Stimulated activated naive CD8-positive, alpha-beta T cell treated with anti-CD3 and anti-CD28 coated beads, Interleukin-15, Interleukin-2, amounts not matched to agents 100 ng/mL and 50 ng/mL, for 24 hours (primary cell): ENCODE results near the gene ATPAF1.

ENCODE experiments used
- H3K27ac Mint-ChIP-seq: one replicate; pipeline ENCODE4 v1.8.0; 2021; ENCODE audit warnings: mild to moderate bottlenecking, mixed read lengths
- H3K27me3 Mint-ChIP-seq: one replicate; pipeline ENCODE4 v1.8.0; 2021; ENCODE audit warnings: mixed read lengths
- H3K36me3 Mint-ChIP-seq: one replicate; pipeline ENCODE4 v1.8.0; 2021; ENCODE audit warnings: low read depth, mixed read lengths
- H3K4me1 Mint-ChIP-seq: one replicate; pipeline ENCODE4 v1.8.0; 2021; ENCODE audit warnings: low read depth, mixed read lengths
- H3K4me3 Mint-ChIP-seq: one replicate; pipeline ENCODE4 v1.8.0; 2021; ENCODE audit warnings: mild to moderate bottlenecking, mixed read lengths
- H3K9me3 Mint-ChIP-seq: one replicate; pipeline ENCODE4 v1.8.0; 2021; ENCODE audit warnings: mixed read lengths

Gene ATPAF1

DNA sequence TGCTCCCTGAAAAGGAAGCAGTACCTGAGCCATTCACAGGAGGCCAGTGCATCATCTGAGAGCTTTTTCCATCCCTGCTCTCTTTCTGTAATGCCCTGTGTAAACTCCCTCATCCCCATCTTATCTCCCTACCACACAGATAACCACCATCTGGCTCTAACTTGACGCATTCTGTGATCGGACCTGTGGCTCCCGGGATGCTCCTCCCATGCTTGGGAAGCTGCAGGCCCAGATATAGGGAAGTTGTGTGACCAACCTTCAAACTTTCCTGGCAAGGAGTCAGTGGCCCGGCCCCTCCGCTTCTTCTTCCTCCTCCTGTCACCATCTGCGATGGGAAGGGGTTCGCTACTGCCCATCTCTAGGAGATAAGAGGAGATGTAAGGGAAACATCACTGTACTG lies 85.2 kb downstream of the ATPAF1 start:
- peak overlapping the region; percentile 29 for H3K27ac Mint-ChIP-seq
- no peaks in the 10 kb centered on the region for H3K9me3 Mint-ChIP-seq
- H3K36me3 Mint-ChIP-seq: peaks cover 45% of the 10 kb centered on the region

More for the DNA sequence above, 85.2 kb downstream of the ATPAF1 start:
- no peaks in the 10 kb centered on the region for H3K27me3 Mint-ChIP-seq
- peaks cover 32% of the 10 kb centered on the region for H3K4me1 Mint-ChIP-seq
- no peak overlapping the region for H3K4me3 Mint-ChIP-seq
